OCI-LY7 (cell line): ENCODE results near the gene SEPTIN6. TPM values are rescaled to one million over a fixed set of nuclear protein-coding genes. Genes with fewer than 3 reads are reported as not detected.

ENCODE experiments used
- BruUV-seq: library from RNA; stranded (reverse); fragments of 400-500 nt; replicated peaks from 2 replicates; lab custom pipeline; 2021; lab: Mats Ljungman, UMichigan
- CTCF ChIA-PET: fragments of 300-600 bp; sonication (Branson Sonifier 250); formaldehyde crosslinking; loops from one replicate; lab custom pipeline; 2022; ENCODE audit warnings: antibody characterized with exemption; ENCODE audit not compliant: unreplicated experiment; lab: Charles Lee
- POLR2A ChIA-PET: fragments of 300-600 bp; sonication (Branson Sonifier 250); formaldehyde crosslinking; loops from one replicate; lab custom pipeline; 2022; ENCODE audit warnings: antibody characterized with exemption; lab: Charles Lee
- DNase-seq: peaks from one replicate; pipeline ENCODE4 v3.0.0-alpha.2; 2015; ENCODE audit warnings: low spot score
- H2AFZ ChIP-seq: fragments of 200-600 bp; sonication (generic), shearing (Covaris generic); 2 replicates; pipeline ENCODE4 v1.6.1; 2014; ENCODE audit warnings: mild to moderate bottlenecking, antibody characterized with exemption, low read length, moderate library complexity
- H3K27ac ChIP-seq: fragments of 200-600 bp; sonication (generic); 2 replicates; pipeline ENCODE4 v1.5.1; 2014; ENCODE audit warnings: mixed run types, low read depth, mild to moderate bottlenecking, moderate library complexity, low read length, inconsistent platforms; ENCODE audit not compliant: poor library complexity, severe bottlenecking
- H3K36me3 ChIP-seq: fragments of 200-600 bp; sonication (generic); 2 replicates; pipeline ENCODE4 v1.6.1; 2014; ENCODE audit warnings: mild to moderate bottlenecking, antibody characterized with exemption, low read length, moderate library complexity, mixed read lengths; ENCODE audit not compliant: insufficient read depth
- H3K4me1 ChIP-seq: fragments of 200-600 bp; sonication (generic); 2 replicates; pipeline ENCODE4 v1.5.1; 2014; ENCODE audit warnings: mild to moderate bottlenecking, low read length; ENCODE audit not compliant: insufficient read depth, poor library complexity, severe bottlenecking
- H3K4me2 ChIP-seq: fragments of 200-600 bp; sonication (generic); 2 replicates; pipeline ENCODE4 v1.6.1; 2014; ENCODE audit warnings: mild to moderate bottlenecking, low read length
- H3K4me3 ChIP-seq: fragments of 200-600 bp; sonication (generic); 2 replicates; pipeline ENCODE4 v1.5.1; 2014; ENCODE audit warnings: mild to moderate bottlenecking, low read depth, low read length; ENCODE audit not compliant: poor library complexity, severe bottlenecking
- H3K79me2 ChIP-seq: fragments of 200-600 bp; sonication (generic); 2 replicates; pipeline ENCODE4 v1.6.1; 2016; ENCODE audit warnings: low read depth, mild to moderate bottlenecking, low read length, moderate library complexity, mixed read lengths; ENCODE audit not compliant: insufficient read depth
- H3K9me2 ChIP-seq: fragments of 200-600 bp; sonication (generic); 2 replicates; pipeline ENCODE4 v1.6.1; 2016; ENCODE audit warnings: mild to moderate bottlenecking, low read length, mixed read lengths; ENCODE audit not compliant: insufficient read depth
- H3K9me3 ChIP-seq: fragments of 200-600 bp; sonication (generic); 2 replicates; pipeline ENCODE4 v1.6.1; 2014; ENCODE audit warnings: mild to moderate bottlenecking, mixed run types, low read length, mixed read lengths
- H4K20me1 ChIP-seq: fragments of 200-600 bp; sonication (generic); 2 replicates; pipeline ENCODE4 v1.6.1; 2014; ENCODE audit warnings: mild to moderate bottlenecking, antibody characterized with exemption, low read length, moderate library complexity, mixed read lengths; ENCODE audit not compliant: insufficient read depth
- CTCF ChIP-seq: fragments of 200-600 bp; sonication (generic); conservative IDR thresholded peaks from 2 replicates; pipeline ENCODE4 v1.5.1; 2014; ENCODE audit warnings: mild to moderate bottlenecking, antibody characterized with exemption, low read length, moderate library complexity, mixed read lengths
- EZH2phosphoT487 ChIP-seq: fragments of 200-600 bp; sonication (generic); IDR thresholded peaks from 2 replicates; pipeline ENCODE4 v1.6.1; 2018; ENCODE audit warnings: low read depth, borderline replicate concordance, mild to moderate bottlenecking, mixed run types, antibody characterized with exemption, low read length, moderate library complexity, mixed read lengths
- intact Hi-C: fragments of 100-400 bp; cut with micrococcal nuclease; formaldehyde crosslinking; loops from one replicate; pipeline ENCODE4 v1.10.0; 2022; ENCODE audit not compliant: unreplicated experiment
- total RNA-seq, 2 experiments: library from RNA; depleted of rRNA in 1 of 2; stranded (reverse); fragments of >200 nt in 1 of 2; shearing (Covaris generic) in 1 of 2; gene quantifications; 2 replicates each; pipeline ENCODE4 v1.2.3, GENCODE V29; 2014 to 2022

Gene SEPTIN6
- total RNA-seq, 2 experiments from 2014 or later = 145 to 216 TPM

GRCh38 chrX:119698845-119699244, 5.9 kb upstream of the SEPTIN6 start:
- Histone ChIP-seq H3K79me2 (0 out of 2 replicates have a peak, but pooled peaks cover 6% of the 10 kb centered on the region), H4K20me1 (no peaks in the 10 kb centered on the region), H3K9me3 (no peaks in the 10 kb centered on the region), H3K9me2 (no peaks in the 10 kb centered on the region), H3K4me2 (0 out of 2 replicates have a peak overlapping the region, but pooled peaks have one; percentile 11), H3K4me3 (no peak overlapping the region), H3K27ac (no peak overlapping the region), H3K4me1 (peaks cover 45% of the 10 kb centered on the region), H3K36me3 (no peaks in the 10 kb centered on the region), H2AFZ (no peak overlapping the region)
- intact Hi-C loops = no loop called here
- TF ChIP-seq EZH2phosphoT487 (no peak), CTCF (peak; percentile 80)
- ChIA-PET POLR2A (interaction anchor here (1.1 kb wide), 1 partner anchor 15 kb away, joined by 3 read pairs; no protein-coding TSS in a partner anchor), CTCF (no interaction called here)
- no TSS peak for BruUV-seq
- peak; percentile 60 for DNase-seq

- CTCF ChIA-PET = no interaction called here
- peak; percentile 70 for DNase-seq
- Histone ChIP-seq H3K4me1 (peaks cover 45% of the 10 kb centered on the region), H3K27ac (peak overlapping the region; percentile 73), H2AFZ (peak overlapping the region; percentile 41; the same call in 1 of the 2 replicates), H3K36me3 (peaks cover 6% of the 10 kb centered on the region; the same call in 1 of the 2 replicates), H3K4me2 (peak overlapping the region; percentile 96), H3K9me3 (no peaks in the 10 kb centered on the region), H3K79me2 (peaks cover 22% of the 10 kb centered on the region), H3K9me2 (no peaks in the 10 kb centered on the region), H4K20me1 (peaks cover 2% of the 10 kb centered on the region; the same call in 1 of the 2 replicates), H3K4me3 (peak overlapping the region; percentile 94)
- intact Hi-C loops = no loop called here
- POLR2A ChIA-PET = interaction anchor here (1.0 to 4.8 kb wide), 2 partner anchors 13 to 64 kb away, joined by 5 to 34 read pairs; no protein-coding TSS in a partner anchor
- no TSS peak for BruUV-seq
- no peak for TF ChIP-seq EZH2phosphoT487
- no peak for TF ChIP-seq CTCF
These were observed 3.4 kb upstream of the SEPTIN6 start for GRCh38 chrX:119696251-119696890.
